ENCODE results near the gene YRDC. TPM values are rescaled to one million over a fixed set of nuclear protein-coding genes. Genes with fewer than 3 reads are reported as not detected.

YRDC gene
- total and polyA plus RNA-seq, 7 donors = 4.4 to 19.0 (median 12.4) TPM

DNA sequence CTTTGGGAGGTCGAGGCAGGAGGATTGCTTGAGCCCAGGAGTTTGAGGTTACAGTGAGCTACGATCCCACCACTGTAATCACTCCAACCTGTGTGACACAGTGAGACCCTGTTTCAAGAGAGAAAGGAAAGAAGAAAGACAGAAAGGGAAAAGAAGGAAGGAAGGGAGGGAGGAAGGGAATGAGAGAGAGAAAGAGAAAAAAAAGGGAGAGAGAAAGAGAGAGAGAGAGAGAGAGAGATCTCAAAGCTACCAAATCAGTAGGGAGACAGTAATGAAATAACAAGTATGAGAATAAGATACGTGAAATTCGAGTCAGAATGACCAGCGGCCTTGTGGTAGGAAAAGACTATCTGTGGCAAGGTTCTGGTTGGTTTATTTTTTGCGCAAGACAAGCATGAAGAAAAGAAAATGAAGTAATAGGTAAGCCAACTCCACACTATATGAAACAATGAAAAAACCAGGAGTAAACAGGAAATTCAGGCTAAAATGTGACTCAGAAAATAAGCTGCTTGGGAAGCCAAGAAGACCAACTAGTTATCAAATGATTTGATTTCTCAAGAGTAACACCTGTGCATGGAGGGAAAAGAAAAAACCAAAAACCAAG is 42.4 kb upstream of the YRDC start:
- Histone ChIP-seq H3K4me1 (peaks cover 0 to 47% (median 33%) of the 10 kb centered on the region in 4 donors), H3K36me3 (peaks cover 0 to 17% (median 0%) of the 10 kb centered on the region in 4 donors), H3K27ac (peak overlapping the region in 1 of 4 donors; percentile 34), H3K4me3 (no peak overlapping the region), H3K27me3 (no peaks in the 10 kb centered on the region), H3K9me3 (no peaks in the 10 kb centered on the region)
- TF ChIP-seq POLR2A (IDR thresholded peaks at IDR 0.05) (no peak), EP300 (IDR thresholded peaks at IDR 0.05) (no peak)
- TF ChIP-seq, protein P1, sequence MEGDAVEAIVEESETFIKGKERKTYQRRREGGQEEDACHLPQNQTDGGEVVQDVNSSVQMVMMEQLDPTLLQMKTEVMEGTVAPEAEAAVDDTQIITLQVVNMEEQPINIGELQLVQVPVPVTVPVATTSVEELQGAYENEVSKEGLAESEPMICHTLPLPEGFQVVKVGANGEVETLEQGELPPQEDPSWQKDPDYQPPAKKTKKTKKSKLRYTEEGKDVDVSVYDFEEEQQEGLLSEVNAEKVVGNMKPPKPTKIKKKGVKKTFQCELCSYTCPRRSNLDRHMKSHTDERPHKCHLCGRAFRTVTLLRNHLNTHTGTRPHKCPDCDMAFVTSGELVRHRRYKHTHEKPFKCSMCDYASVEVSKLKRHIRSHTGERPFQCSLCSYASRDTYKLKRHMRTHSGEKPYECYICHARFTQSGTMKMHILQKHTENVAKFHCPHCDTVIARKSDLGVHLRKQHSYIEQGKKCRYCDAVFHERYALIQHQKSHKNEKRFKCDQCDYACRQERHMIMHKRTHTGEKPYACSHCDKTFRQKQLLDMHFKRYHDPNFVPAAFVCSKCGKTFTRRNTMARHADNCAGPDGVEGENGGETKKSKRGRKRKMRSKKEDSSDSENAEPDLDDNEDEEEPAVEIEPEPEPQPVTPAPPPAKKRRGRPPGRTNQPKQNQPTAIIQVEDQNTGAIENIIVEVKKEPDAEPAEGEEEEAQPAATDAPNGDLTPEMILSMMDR (IDR thresholded peaks at IDR 0.05) = no peak
- WGBS, 2 donors = 85 to 92% methylated on average over 6 of the region's 6 CpGs
- intact Hi-C loops (cut with DNase I) = no loop called here
- no peak for DNase-seq

- Histone ChIP-seq H3K9me3 (no peaks in the 10 kb centered on the region), H3K27me3 (no peaks in the 10 kb centered on the region), H3K4me1 (peaks cover 0 to 39% (median 25%) of the 10 kb centered on the region in 4 donors), H3K36me3 (peaks cover 0 to 8% (median 0%) of the 10 kb centered on the region in 4 donors), H3K27ac (no peak overlapping the region), H3K4me3 (no peak overlapping the region)
- TF ChIP-seq POLR2AphosphoS5 (IDR thresholded peaks at IDR 0.05) = no peak
- TF ChIP-seq EP300 (IDR thresholded peaks at IDR 0.05) = no peak
- TF ChIP-seq POLR2A (IDR thresholded peaks at IDR 0.05) = no peak
- TF ChIP-seq, protein P1 (IDR thresholded peaks at IDR 0.05) = no peak
- intact Hi-C loops (cut with DNase I) = no loop called here
- WGBS, 2 donors = 96 to 97% methylated on average over 3 of the region's 3 CpGs
- no peak for DNase-seq
Observed at GRCh38 chr1:37849480-37849879, 41.5 kb upstream of the YRDC start.

DNA sequence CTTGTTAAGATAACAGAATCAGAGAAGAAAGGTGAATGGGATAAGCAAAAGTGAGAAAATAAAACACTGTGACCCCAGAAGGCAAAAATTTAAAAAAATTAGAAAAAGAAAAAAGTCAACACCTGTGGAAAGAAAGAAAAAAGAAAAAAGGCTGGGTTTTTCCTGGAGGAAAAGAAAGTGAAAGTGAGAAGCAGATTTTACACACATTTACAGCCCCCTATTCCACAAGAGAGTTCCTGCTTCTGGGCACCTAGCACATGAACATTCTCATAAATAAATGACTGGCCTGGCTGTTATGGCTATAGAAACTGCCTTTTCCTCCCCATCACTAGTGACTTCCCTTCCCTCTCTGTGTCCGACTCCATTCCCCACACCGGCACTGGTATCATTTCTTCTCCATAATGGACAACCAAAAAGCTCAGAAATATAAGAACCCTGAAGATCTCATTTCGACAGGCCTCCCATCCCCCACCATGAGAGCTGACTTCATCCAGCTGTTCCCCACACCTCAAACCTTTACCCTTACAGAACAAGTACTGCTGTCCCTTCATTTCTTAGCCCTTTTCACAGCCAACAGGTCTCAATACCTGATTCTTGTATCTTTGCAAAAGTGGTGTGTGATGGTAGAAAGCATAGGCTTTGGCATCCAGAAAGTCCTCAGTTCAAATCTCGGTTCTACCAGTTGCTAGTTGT is 38.8 kb upstream of the YRDC start:
- intact Hi-C loops (cut with DNase I) = no loop called here
- DNase-seq = no peak
- no peaks in the 10 kb centered on the region for H3K27me3 ChIP-seq
- 35 to 41% methylated on average over 4 of the region's 4 CpGs for WGBS, 2 donors
- H3K4me3 ChIP-seq = no peak overlapping the region
- H3K9me3 ChIP-seq = no peaks in the 10 kb centered on the region
- no peak overlapping the region for H3K27ac ChIP-seq
- H3K36me3 ChIP-seq = no peaks in the 10 kb centered on the region
- peaks cover 0 to 27% (median 9%) of the 10 kb centered on the region in 4 donors for H3K4me1 ChIP-seq
- TF ChIP-seq POLR2A (IDR thresholded peaks at IDR 0.05) (no peak), POLR2AphosphoS5 (IDR thresholded peaks at IDR 0.05) (no peak), EP300 (IDR thresholded peaks at IDR 0.05) (no peak)
- TF ChIP-seq, protein P1 (IDR thresholded peaks at IDR 0.05) = no peak

- WGBS, 2 donors = 66% methylated on average over 3 of the region's 3 CpGs
- no peak for TF ChIP-seq POLR2A (IDR thresholded peaks at IDR 0.05)
- TF ChIP-seq EP300 (IDR thresholded peaks at IDR 0.05) = no peak
- peaks cover 0 to 19% (median 6%) of the 10 kb centered on the region in 4 donors for H3K4me1 ChIP-seq
Observed at GRCh38 chr1:37845786-37846185, 37.8 kb upstream of the YRDC start.

GRCh38 chr1:37845049-37845646 is 37.1 kb upstream of the YRDC start:
- intact Hi-C loops (cut with DNase I) = no loop called here
- no peak overlapping the region for H3K4me3 ChIP-seq
- peaks cover 0 to under 1% (median 0%) of the 10 kb centered on the region in 4 donors for H3K36me3 ChIP-seq
- H3K27me3 ChIP-seq = no peaks in the 10 kb centered on the region
- H3K27ac ChIP-seq = no peak overlapping the region
- H3K4me1 ChIP-seq = peaks cover 0 to 13% (median 3%) of the 10 kb centered on the region in 4 donors
- no peak for DNase-seq
- WGBS, 2 donors = 86 to 91% methylated on average over 5 of the region's 5 CpGs
- H3K9me3 ChIP-seq = no peaks in the 10 kb centered on the region
- TF ChIP-seq, protein P1 (IDR thresholded peaks at IDR 0.05) = no peak
- TF ChIP-seq POLR2A (IDR thresholded peaks at IDR 0.05) = no peak
- no peak for TF ChIP-seq POLR2AphosphoS5 (IDR thresholded peaks at IDR 0.05)
- TF ChIP-seq EP300 (IDR thresholded peaks at IDR 0.05) = no peak

More at GRCh38 chr1:37845786-37846185, 37.8 kb upstream of the YRDC start:
- Histone ChIP-seq H3K27ac (no peak overlapping the region), H3K4me3 (no peak overlapping the region), H3K27me3 (no peaks in the 10 kb centered on the region), H3K36me3 (no peaks in the 10 kb centered on the region), H3K9me3 (no peaks in the 10 kb centered on the region)
- intact Hi-C loops (cut with DNase I) = no loop called here
- no peak for DNase-seq

Data from sigmoid colon (tissue), 7 donors.